Measurements from ENCODE around the gene GNLY. TPM values are rescaled to one million over a fixed set of nuclear protein-coding genes. Genes with fewer than 3 reads are reported as not detected.

GNLY gene
- total and polyA plus RNA-seq, 2 experiments from 2014 or later = not detected

- H3K4me3 ChIP-seq = no peak overlapping the region
- H3K79me2 ChIP-seq = no peaks in the 10 kb centered on the region
- WGBS (ENCODE audit: low lambda C conversion rate, missing lambda C conversion rate) = 89% methylated on average over 3 of the region's 3 CpGs
- no peak overlapping the region for H2AFZ ChIP-seq
- H3K36me3 ChIP-seq (replicated peaks; ENCODE audit: insufficient read depth, low read depth) = no peaks in the 10 kb centered on the region
- TF ChIP-seq CTCF (IDR thresholded peaks at IDR 0.05; ENCODE audit: poor library complexity) (no peak), EZH2phosphoT487 (IDR thresholded peaks at IDR 0.05; ENCODE audit: low read depth, severe bottlenecking, unreplicated experiment) (no peak), EZH2 (IDR thresholded peaks at IDR 0.05; ENCODE audit: borderline replicate concordance) (no peak)
- no peak overlapping the region for H3K4me2 ChIP-seq
- no peak for DNase-seq (ENCODE audit: low spot score)
- H3K9me3 ChIP-seq (ENCODE audit: low read depth) = no peaks in the 10 kb centered on the region
- no peaks in the 10 kb centered on the region for H3K27me3 ChIP-seq
- no peak overlapping the region for H3K27ac ChIP-seq
- H4K20me1 ChIP-seq (ENCODE audit: insufficient read depth, poor library complexity, severe bottlenecking) = no peaks in the 10 kb centered on the region
- no peaks in the 10 kb centered on the region for H3K4me1 ChIP-seq (ENCODE audit: insufficient read depth)
- no peaks in the 10 kb centered on the region for H3K9me2 ChIP-seq (replicated peaks; ENCODE audit: insufficient read depth)
These were observed 26.6 kb upstream of the GNLY start for GRCh38 chr2:85667561-85668008.

- no peak within 1 kb of the TSS for H2AFZ ChIP-seq
- TF ChIP-seq CTCF (IDR thresholded peaks at IDR 0.05; ENCODE audit: poor library complexity) (no peak), EZH2 (IDR thresholded peaks at IDR 0.05; ENCODE audit: borderline replicate concordance) (no peak), EZH2phosphoT487 (IDR thresholded peaks at IDR 0.05; ENCODE audit: low read depth, severe bottlenecking, unreplicated experiment) (no peak)
- no peaks in the 10 kb centered on the region for H3K36me3 ChIP-seq (replicated peaks; ENCODE audit: insufficient read depth, low read depth)
- H3K27ac ChIP-seq = no peak within 1 kb of the TSS
- H4K20me1 ChIP-seq (ENCODE audit: insufficient read depth, poor library complexity, severe bottlenecking) = no peaks in the 10 kb centered on the region
- no peaks in the 10 kb centered on the region for H3K9me3 ChIP-seq (ENCODE audit: low read depth)
- H3K4me2 ChIP-seq = no peak within 1 kb of the TSS
- no peaks in the 10 kb centered on the region for H3K9me2 ChIP-seq (replicated peaks; ENCODE audit: insufficient read depth)
- 91% methylated on average over 5 of the region's 5 CpGs for WGBS (ENCODE audit: low lambda C conversion rate, missing lambda C conversion rate)
- H3K4me3 ChIP-seq = no peak within 1 kb of the TSS
- no peaks in the 10 kb centered on the region for H3K27me3 ChIP-seq
- no peaks in the 10 kb centered on the region for H3K4me1 ChIP-seq (ENCODE audit: insufficient read depth)
- H3K79me2 ChIP-seq = no peaks in the 10 kb centered on the region
- DNase-seq (ENCODE audit: low spot score) = no peak
These were observed 25.9 kb upstream of the GNLY start, which contains the start of gene SFTPB for GRCh38 chr2:85668009-85668856. Gene SFTPB, minus strand, starts transcription at chr2:85668199. Its CDS starts 16 bp downstream, at chr2:85668183.

- Histone ChIP-seq H3K27ac (no peak overlapping the region), H3K4me1 (ENCODE audit: insufficient read depth) (no peaks in the 10 kb centered on the region), H3K9me2 (replicated peaks; ENCODE audit: insufficient read depth) (no peaks in the 10 kb centered on the region), H2AFZ (no peak overlapping the region), H4K20me1 (ENCODE audit: insufficient read depth, poor library complexity, severe bottlenecking) (no peaks in the 10 kb centered on the region), H3K36me3 (replicated peaks; ENCODE audit: insufficient read depth, low read depth) (no peaks in the 10 kb centered on the region), H3K27me3 (no peaks in the 10 kb centered on the region), H3K79me2 (no peaks in the 10 kb centered on the region), H3K4me3 (no peak overlapping the region), H3K9me3 (ENCODE audit: low read depth) (no peaks in the 10 kb centered on the region), H3K4me2 (no peak overlapping the region)
- no peak for DNase-seq (ENCODE audit: low spot score)
- TF ChIP-seq EZH2phosphoT487 (IDR thresholded peaks at IDR 0.05; ENCODE audit: low read depth, severe bottlenecking, unreplicated experiment) (no peak), EZH2 (IDR thresholded peaks at IDR 0.05; ENCODE audit: borderline replicate concordance) (no peak), CTCF (IDR thresholded peaks at IDR 0.05; ENCODE audit: poor library complexity) (no peak)
- WGBS (ENCODE audit: low lambda C conversion rate, missing lambda C conversion rate) = 75% methylated on average over 3 of the region's 3 CpGs
These were observed 25.4 kb upstream of the GNLY start for GRCh38 chr2:85668857-85669142.

Measured in hepatocyte (in vitro differentiated cells).